GM12878 (cell line): ENCODE measurements around the gene KCNK13. TPM values are rescaled to one million over a fixed set of nuclear protein-coding genes. Genes with fewer than 3 reads are reported as not detected.

Source experiments
- BHLHE40 ChIP-seq, 2 experiments: fragments of 450-650 bp in 1 of 2; IDR thresholded peaks; 2 replicates each; pipeline ENCODE4 v1.6.1; 2011 to 2017; ENCODE audit warnings: low read depth in 2 of 2, borderline replicate concordance in 1 of 2, improper control_type of control experiment in 1 of 2, low read length in 1 of 2, mild to moderate bottlenecking in 1 of 2
- DPF2 ChIP-seq: fragments of 450-650 bp; IDR thresholded peaks from 2 replicates; pipeline ENCODE4 v1.6.1; 2017; ENCODE audit warnings: mild to moderate bottlenecking
- EED ChIP-seq: sonication (generic); IDR thresholded peaks from 2 replicates; pipeline ENCODE4 v1.6.1; 2016; ENCODE audit warnings: antibody characterized with exemption, low read depth
- EGR1 ChIP-seq, 2 experiments: IDR thresholded peaks; 1 replicate in 1 of 2; 2 replicates in 1 of 2; pipeline ENCODE4 v1.6.1; 2011 to 2012; ENCODE audit warnings: low read depth in 2 of 2, low read length in 2 of 2, borderline replicate concordance in 1 of 2, mild to moderate bottlenecking in 1 of 2, moderate library complexity in 1 of 2
- ETV6 ChIP-seq, 2 experiments: fragments of 450-650 bp in 1 of 2; IDR thresholded peaks in 1 of 2; conservative IDR thresholded peaks in 1 of 2; 2 replicates each; pipeline ENCODE4 v1.6.1; 2014; ENCODE audit warnings: antibody characterized with exemption in 1 of 2, borderline replicate concordance in 1 of 2, low read depth in 1 of 2, mild to moderate bottlenecking in 1 of 2, moderate library complexity in 1 of 2
- FOXM1 ChIP-seq: IDR thresholded peaks from 2 replicates; pipeline ENCODE4 v1.6.1; 2012; ENCODE audit warnings: low read depth, mild to moderate bottlenecking, inconsistent platforms, low read length, moderate library complexity
- HDAC2 ChIP-seq: fragments of 200-600 bp; sonication (generic); IDR thresholded peaks from 2 replicates; pipeline ENCODE4 v1.6.1; 2017
- HDGF ChIP-seq: fragments of 450-650 bp; IDR thresholded peaks from 2 replicates; pipeline ENCODE4 v1.6.1; 2016; ENCODE audit warnings: antibody characterized with exemption
- KDM1A ChIP-seq: fragments of 200-600 bp; sonication (generic); IDR thresholded peaks from 2 replicates; pipeline ENCODE4 v1.6.1; 2016; ENCODE audit warnings: borderline replicate concordance
- KLF5 ChIP-seq: fragments of 450-650 bp; IDR thresholded peaks from 2 replicates; pipeline ENCODE4 v1.6.1; 2014; ENCODE audit warnings: mild to moderate bottlenecking; ENCODE audit not compliant: partially characterized antibody
- MAX ChIP-seq: IDR thresholded peaks from 2 replicates; pipeline ENCODE4 v1.6.1; 2012; ENCODE audit warnings: low read depth, low read length, improper control_type of control experiment
- MXI1 ChIP-seq: fragments of 150-350 bp; IDR thresholded peaks from 2 replicates; pipeline ENCODE4 v1.6.1; 2011; ENCODE audit warnings: low read depth, mild to moderate bottlenecking, inconsistent platforms, low read length, improper control_type of control experiment
- NFIC ChIP-seq: IDR thresholded peaks from 2 replicates; pipeline ENCODE4 v1.6.1; 2012; ENCODE audit warnings: low read depth, mild to moderate bottlenecking, inconsistent platforms, low read length, moderate library complexity
- NFYA ChIP-seq: IDR thresholded peaks from 2 replicates; pipeline ENCODE4 v1.6.1; 2011; ENCODE audit warnings: low read depth, mild to moderate bottlenecking, low read length, improper control_type of control experiment, borderline replicate concordance
- PBX3 ChIP-seq: IDR thresholded peaks from 2 replicates; pipeline ENCODE4 v1.6.1; 2011; ENCODE audit warnings: mild to moderate bottlenecking, low read depth, low read length, moderate library complexity; ENCODE audit not compliant: insufficient replicate concordance
- POLR2AphosphoS5 ChIP-seq: IDR thresholded peaks from 2 replicates; pipeline ENCODE4 v1.6.1; 2011; ENCODE audit warnings: mild to moderate bottlenecking, low read length, inconsistent platforms
- POU2F2 ChIP-seq: IDR thresholded peaks from 3 replicates; pipeline ENCODE4 v1.6.1; 2011; ENCODE audit warnings: low read depth, mild to moderate bottlenecking, low read length, borderline replicate concordance
- RAD21 ChIP-seq: IDR thresholded peaks from 2 replicates; pipeline ENCODE4 v1.6.1; 2011; ENCODE audit warnings: mild to moderate bottlenecking, low read depth, low read length, moderate library complexity; ENCODE audit not compliant: insufficient read depth
- RAD51 ChIP-seq: fragments of 450-650 bp; IDR thresholded peaks from 2 replicates; pipeline ENCODE4 v1.6.1; 2016; ENCODE audit warnings: moderate library complexity, mild to moderate bottlenecking, inconsistent platforms
- RELA ChIP-seq: fragments of 450-650 bp; IDR thresholded peaks from 2 replicates; pipeline ENCODE4 v1.8.0; 2014; ENCODE audit warnings: borderline replicate concordance; ENCODE audit not compliant: partially characterized antibody
- RUNX3 ChIP-seq: IDR thresholded peaks from 2 replicates; pipeline ENCODE4 v1.6.1; 2012; ENCODE audit warnings: low read length, inconsistent platforms
- SIX5 ChIP-seq: IDR thresholded peaks from 2 replicates; pipeline ENCODE4 v1.6.1; 2011; ENCODE audit warnings: mild to moderate bottlenecking, low read depth, low read length, moderate library complexity; ENCODE audit not compliant: severe bottlenecking
- SMC3 ChIP-seq: IDR thresholded peaks from 2 replicates; pipeline ENCODE4 v1.6.1; 2011; ENCODE audit warnings: low read length, improper control_type of control experiment, borderline replicate concordance
- ZBTB40 ChIP-seq: fragments of 450-650 bp; IDR thresholded peaks from 2 replicates; pipeline ENCODE4 v1.6.1; 2016; ENCODE audit warnings: mild to moderate bottlenecking, moderate library complexity, borderline replicate concordance
- ZNF274 ChIP-seq: IDR thresholded peaks from one replicate; pipeline ENCODE4 v1.8.0; 2011; ENCODE audit not compliant: insufficient read length, insufficient read depth
- polyA plus RNA-seq, 11 experiments: library from polyadenylated mRNA; depleted of rRNA in 4 of 11; unstranded in 6 of 11; stranded (reverse) in 5 of 11; fragments of >200 nt; fragmentation: Nextera tagmentation in 4 of 11; fragmentation: Illumina TruSeq in 1 of 11; extraction: Ambion mirVana in 4 of 11; extraction: Trizol in 1 of 11; gene quantifications; 1 replicate in 1 of 11; 2 replicates in 10 of 11; pipeline versions ENCODE4 v1.2.1 to v1.2.3, GENCODE V29; 2011 to 2016; ENCODE audit warnings: inconsistent platforms in 2 of 11, missing spikeins in 2 of 11, low read depth in 1 of 11
- total RNA-seq, 4 experiments: library from RNA; depleted of rRNA in 3 of 4; stranded (reverse); fragments of >200 nt in 3 of 4; fragmentation: Illumina TruSeq in 1 of 4; extraction: Trizol in 1 of 4; gene quantifications; 2 replicates each; pipeline versions ENCODE4 v1.2.1 to v1.2.3, GENCODE V29; 2013 to 2021

KCNK13 gene
- total and polyA plus RNA-seq, 10 of the 15 experiments (the other 5 are each of a cell fraction or from before 2014, with no cell fraction given), result not detected

- TF ChIP-seq RAD21 (peak; percentile 26; the same call in 1 of the 2 replicates), SMC3 (peak; percentile 17; the same call in 1 of the 2 replicates), RAD51 (no peak), MXI1 (no peak), RELA (no peak), FOXM1 (no peak), RUNX3 (no peak), DPF2 (0 out of 2 replicates have a peak, but pooled peaks have one; percentile 33), HDGF (no peak), NFYA (no peak), ZBTB40 (no peak), ETV6 (conservative IDR thresholded peaks at IDR 0.05 in 1 of 2, IDR thresholded peaks at IDR 0.05 in 1 of 2; ENCODE audit: borderline replicate concordance in 1 of 2, low read depth in 1 of 2) (no peak), KLF5 (no peak), EGR1 (IDR thresholded peaks at IDR 0.05; ENCODE audit: borderline replicate concordance in 1 of 2, low read depth in 2 of 2, low read length in 2 of 2) (peak in 1 of 2 experiments; percentile 73; a peak in 2 of 3 replicates), KDM1A (no peak), ZNF274 (no peak), HDAC2 (no peak), NFIC (no peak), SIX5 (no peak), POU2F2 (no peak), BHLHE40 (IDR thresholded peaks at IDR 0.05; ENCODE audit: borderline replicate concordance in 1 of 2, low read depth in 2 of 2, low read length in 1 of 2) (no peak), EED (no peak), MAX (no peak), POLR2AphosphoS5 (no peak), PBX3 (no peak)
Observed at GRCh38 chr14:90060312-90060964, 1.4 kb upstream of the KCNK13 start (continued).
